Heart left ventricle (tissue), 13 donors: ENCODE results near the gene ANAPC5.

Source experiments
- POLR2A ChIP-seq, 2 donors: fragments of 450-650 bp; IDR thresholded peaks; one replicate each; pipeline ENCODE4 v1.6.1; 2017; ENCODE audit warnings: antibody characterized with exemption in 2 of 2, mild to moderate bottlenecking in 2 of 2, moderate library complexity in 2 of 2
- TF ChIP-seq, protein P1 (sequence below), 12 donors: fragments of 200-600 bp; sonication (generic) in 4 of 12; IDR thresholded peaks; one replicate each; pipeline versions ENCODE4 v1.5.0 to v1.8.0; 2018 to 2022; ENCODE audit warnings: antibody characterized with exemption in 12 of 12, mild to moderate bottlenecking in 5 of 12
- donor health status: ischemic (EF 13 %, LVEDD 7.1; RV severe dilation, severe dysfunction).
- donor health status: DM: no; HTN: yes; CAD: no.
- donor health status: DM: no; HTN: no; CAD: no.
- donor health status: ischemic (EF 25% LVEDD 6.9; RV normal size, moderate dysfunction).
- donor health status: ischemic (EF 25% LVEDD 5.7; RV mildly dilated, moderate dysfunction).
- donor health status: ischemic (EF 35%, LVEDD 5.7; RV mildly dilated, moderate dysfunction).
- donor health status: nonischemic (EF 11% LVEDD 7.7; RV severe dilation, severe dysfunction).
- donor health status: DM: yes; HTN: yes; CAD: no.
- donor health status: PGD.
- donor health status: ischemic (EF 29% LVEDD 5.4; RV normal size, mild dysfunction).
- donor health status: nonischemic (EF 23%, LVEDD 6.1; RV moderate dilation, normal function).

DNA sequence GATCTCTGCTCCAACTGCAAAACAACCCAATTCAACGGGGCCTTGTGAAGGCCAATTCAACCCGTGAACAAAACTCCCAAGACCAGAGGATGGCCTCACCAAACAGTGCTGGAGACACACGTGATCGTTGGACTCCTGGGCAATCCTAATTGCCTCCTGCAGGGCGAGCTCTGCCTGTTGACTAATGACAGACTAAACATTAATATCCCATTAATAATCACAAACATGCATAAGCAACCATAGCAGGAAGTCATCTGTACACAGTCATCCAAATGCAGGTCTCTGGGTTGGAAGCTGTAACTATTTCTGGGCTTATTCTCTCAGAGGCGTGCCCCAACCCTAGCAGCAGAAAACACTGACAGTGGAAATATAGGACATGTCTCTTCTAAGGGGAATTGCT, 21.0 kb downstream of the ANAPC5 start:
- TF ChIP-seq, protein P1, sequence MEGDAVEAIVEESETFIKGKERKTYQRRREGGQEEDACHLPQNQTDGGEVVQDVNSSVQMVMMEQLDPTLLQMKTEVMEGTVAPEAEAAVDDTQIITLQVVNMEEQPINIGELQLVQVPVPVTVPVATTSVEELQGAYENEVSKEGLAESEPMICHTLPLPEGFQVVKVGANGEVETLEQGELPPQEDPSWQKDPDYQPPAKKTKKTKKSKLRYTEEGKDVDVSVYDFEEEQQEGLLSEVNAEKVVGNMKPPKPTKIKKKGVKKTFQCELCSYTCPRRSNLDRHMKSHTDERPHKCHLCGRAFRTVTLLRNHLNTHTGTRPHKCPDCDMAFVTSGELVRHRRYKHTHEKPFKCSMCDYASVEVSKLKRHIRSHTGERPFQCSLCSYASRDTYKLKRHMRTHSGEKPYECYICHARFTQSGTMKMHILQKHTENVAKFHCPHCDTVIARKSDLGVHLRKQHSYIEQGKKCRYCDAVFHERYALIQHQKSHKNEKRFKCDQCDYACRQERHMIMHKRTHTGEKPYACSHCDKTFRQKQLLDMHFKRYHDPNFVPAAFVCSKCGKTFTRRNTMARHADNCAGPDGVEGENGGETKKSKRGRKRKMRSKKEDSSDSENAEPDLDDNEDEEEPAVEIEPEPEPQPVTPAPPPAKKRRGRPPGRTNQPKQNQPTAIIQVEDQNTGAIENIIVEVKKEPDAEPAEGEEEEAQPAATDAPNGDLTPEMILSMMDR (IDR thresholded peaks at IDR 0.05) = no peak
- TF ChIP-seq POLR2A (IDR thresholded peaks at IDR 0.05) = no peak
